Measurements from ENCODE around the gene RBMX2. TPM values are rescaled to one million over a fixed set of nuclear protein-coding genes. Genes with fewer than 3 reads are reported as not detected.

The RBMX2 gene
- polyA plus RNA-seq, 3 donors = 11.9 to 15.0 (median 13.1) TPM

DNA sequence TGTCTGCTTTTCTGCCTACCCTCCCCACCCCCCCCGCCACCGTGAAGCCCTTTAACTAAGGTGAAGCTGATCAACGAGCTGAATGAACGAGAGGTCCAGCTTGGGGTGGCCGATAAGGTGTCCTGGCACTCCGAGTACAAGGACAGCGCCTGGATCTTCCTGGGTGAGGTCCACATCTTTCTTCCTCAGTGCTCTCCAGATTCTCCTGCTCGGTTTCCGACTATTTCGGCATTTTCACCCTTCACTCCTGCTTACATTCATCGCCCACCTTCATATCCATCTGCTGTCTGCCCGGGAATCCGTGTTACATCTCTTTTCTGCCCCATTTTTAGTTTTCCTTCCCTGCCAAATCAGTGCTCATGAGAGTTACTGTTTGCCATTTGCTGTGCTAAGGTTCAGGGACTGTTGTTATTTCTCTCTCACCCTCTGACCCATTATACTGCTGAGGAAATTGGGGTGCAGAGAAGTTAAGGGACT lies 459 bp downstream of the RBMX2 start:
- Histone ChIP-seq H3K4me3 (replicated peaks in 1 of 3; ENCODE audit: low read depth in 2 of 3, low read length in 3 of 3) (peak overlapping the region; percentile 76 to 94 (median 90)), H4K20me1 (ENCODE audit: insufficient read depth, low read length) (no peaks in the 10 kb centered on the region), H3K4me2 (replicated peaks; ENCODE audit: extremely low read depth, low read length, poor library complexity, severe bottlenecking) (peak overlapping the region; percentile 81), H3K4me1 (ENCODE audit: control insufficient read depth in 1 of 2, insufficient read depth in 2 of 2, low read length in 2 of 2) (peaks cover 9 to 13% of the 10 kb centered on the region in 2 donors), H3K9ac (ENCODE audit: insufficient read depth, low read length, poor library complexity, severe bottlenecking) (peak overlapping the region; percentile 71), H2AFZ (ENCODE audit: insufficient read depth, low read depth, low read length, poor library complexity, severe bottlenecking) (peak overlapping the region; percentile 89), H3K27ac (ENCODE audit: low read depth in 1 of 2, low read length in 2 of 2) (peak overlapping the region; percentile 42 to 81), H3K36me3 (replicated peaks in 1 of 2; ENCODE audit: control insufficient read depth in 1 of 2, insufficient read depth in 2 of 2, low read length in 2 of 2) (peaks cover 8 to 12% of the 10 kb centered on the region in 2 donors), H3K79me2 (ENCODE audit: insufficient read depth, low read length) (peaks cover 5% of the 10 kb centered on the region), H3K27me3 (ENCODE audit: control insufficient read depth in 2 of 2, insufficient read depth in 2 of 2, low read length in 2 of 2) (peaks cover 4 to 11% of the 10 kb centered on the region in 2 donors), H3K9me3 (replicated peaks in 1 of 2; ENCODE audit: control insufficient read depth in 1 of 2, insufficient read depth in 1 of 2, low read length in 2 of 2) (no peaks in the 10 kb centered on the region)
- WGBS (ENCODE audit: insufficient coverage) = 8% methylated on average over 4 of the region's 13 CpGs
- no peak for DNase-seq
- H3K4me1 Mint-ChIP-seq = peaks cover 10% of the 10 kb centered on the region
- intact Hi-C loops (cut with micrococcal nuclease) = loop anchor here in 1 of 2 donors (10.0 kb wide), 1 partner anchor 503 kb away; the partner anchor contains the start of gene ENOX2
- H3K27ac Mint-ChIP-seq = peak overlapping the region in 6 of 7 donors; percentile 54 to 93 (median 85)
- no peaks in the 10 kb centered on the region for H3K9me3 Mint-ChIP-seq
- peaks cover 11 to 13% of the 10 kb centered on the region in 2 donors for H3K36me3 Mint-ChIP-seq
- TF ChIP-seq, protein P1, sequence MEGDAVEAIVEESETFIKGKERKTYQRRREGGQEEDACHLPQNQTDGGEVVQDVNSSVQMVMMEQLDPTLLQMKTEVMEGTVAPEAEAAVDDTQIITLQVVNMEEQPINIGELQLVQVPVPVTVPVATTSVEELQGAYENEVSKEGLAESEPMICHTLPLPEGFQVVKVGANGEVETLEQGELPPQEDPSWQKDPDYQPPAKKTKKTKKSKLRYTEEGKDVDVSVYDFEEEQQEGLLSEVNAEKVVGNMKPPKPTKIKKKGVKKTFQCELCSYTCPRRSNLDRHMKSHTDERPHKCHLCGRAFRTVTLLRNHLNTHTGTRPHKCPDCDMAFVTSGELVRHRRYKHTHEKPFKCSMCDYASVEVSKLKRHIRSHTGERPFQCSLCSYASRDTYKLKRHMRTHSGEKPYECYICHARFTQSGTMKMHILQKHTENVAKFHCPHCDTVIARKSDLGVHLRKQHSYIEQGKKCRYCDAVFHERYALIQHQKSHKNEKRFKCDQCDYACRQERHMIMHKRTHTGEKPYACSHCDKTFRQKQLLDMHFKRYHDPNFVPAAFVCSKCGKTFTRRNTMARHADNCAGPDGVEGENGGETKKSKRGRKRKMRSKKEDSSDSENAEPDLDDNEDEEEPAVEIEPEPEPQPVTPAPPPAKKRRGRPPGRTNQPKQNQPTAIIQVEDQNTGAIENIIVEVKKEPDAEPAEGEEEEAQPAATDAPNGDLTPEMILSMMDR (IDR thresholded peaks at IDR 0.05) = no peak
- peaks cover 3 to 8% (median 3%) of the 10 kb centered on the region in 3 donors for H3K27me3 Mint-ChIP-seq (ENCODE audit: low read depth in 3 of 3)
- H3K4me3 Mint-ChIP-seq = peak overlapping the region; percentile 79 to 97

DNA sequence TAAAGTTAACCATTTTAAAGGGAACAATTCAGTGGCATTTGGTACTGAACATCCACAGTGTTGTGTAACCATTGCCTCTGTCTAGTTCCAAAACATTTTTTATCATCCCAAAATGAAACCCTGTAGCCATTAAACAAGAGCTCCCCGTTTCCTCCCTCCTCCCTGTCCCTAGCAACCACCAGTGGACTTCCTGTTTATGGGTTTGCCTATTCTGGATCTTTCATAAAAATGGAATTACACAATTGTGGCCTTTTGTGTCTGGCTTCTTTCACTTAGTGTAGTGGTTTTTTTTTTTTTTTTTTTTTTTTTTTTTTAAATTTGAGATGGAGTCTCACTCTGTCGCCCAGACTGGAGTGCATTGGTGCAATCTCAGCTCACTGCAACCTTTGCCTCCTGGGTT lies 11.6 kb downstream of the RBMX2 start:
- Histone ChIP-seq H3K27me3 (ENCODE audit: control insufficient read depth in 2 of 2, insufficient read depth in 2 of 2, low read length in 2 of 2) (no peaks in the 10 kb centered on the region), H3K36me3 (replicated peaks in 1 of 2; ENCODE audit: control insufficient read depth in 1 of 2, insufficient read depth in 2 of 2, low read length in 2 of 2) (peaks cover 31 to 40% of the 10 kb centered on the region in 2 donors), H3K9ac (ENCODE audit: insufficient read depth, low read length, poor library complexity, severe bottlenecking) (no peak overlapping the region), H3K4me2 (replicated peaks; ENCODE audit: extremely low read depth, low read length, poor library complexity, severe bottlenecking) (no peak overlapping the region), H4K20me1 (ENCODE audit: insufficient read depth, low read length) (no peaks in the 10 kb centered on the region), H2AFZ (ENCODE audit: insufficient read depth, low read depth, low read length, poor library complexity, severe bottlenecking) (no peak overlapping the region), H3K27ac (ENCODE audit: low read depth in 1 of 2, low read length in 2 of 2) (peak overlapping the region in 1 of 2 donors; percentile 40), H3K79me2 (ENCODE audit: insufficient read depth, low read length) (no peaks in the 10 kb centered on the region), H3K4me1 (ENCODE audit: control insufficient read depth in 1 of 2, insufficient read depth in 2 of 2, low read length in 2 of 2) (peaks cover 5 to 6% of the 10 kb centered on the region in 2 donors), H3K9me3 (replicated peaks in 1 of 2; ENCODE audit: control insufficient read depth in 1 of 2, insufficient read depth in 1 of 2, low read length in 2 of 2) (no peaks in the 10 kb centered on the region), H3K4me3 (replicated peaks in 1 of 3; ENCODE audit: low read depth in 2 of 3, low read length in 3 of 3) (no peak overlapping the region)
- intact Hi-C loops (cut with micrococcal nuclease) = no loop called here
- WGBS (ENCODE audit: insufficient coverage) = no CpG with 5 or more reads among the region's 2 CpGs
- Mint-ChIP-seq H3K4me1 (peaks cover 4% of the 10 kb centered on the region), H3K36me3 (peaks cover 33 to 48% of the 10 kb centered on the region in 2 donors), H3K27ac (peak overlapping the region; percentile 68 to 90 (median 80)), H3K4me3 (no peak overlapping the region), H3K9me3 (no peaks in the 10 kb centered on the region), H3K27me3 (ENCODE audit: low read depth in 3 of 3) (peaks cover 0 to 2% (median 0%) of the 10 kb centered on the region in 3 donors)
- TF ChIP-seq, protein P1 (IDR thresholded peaks at IDR 0.05) = no peak
- peak; percentile 52 to 79 (median 73) for DNase-seq

Measured in CD14-positive monocyte (primary cell).